Measurements from ENCODE around the gene VEGFC.

Gene VEGFC

DNA sequence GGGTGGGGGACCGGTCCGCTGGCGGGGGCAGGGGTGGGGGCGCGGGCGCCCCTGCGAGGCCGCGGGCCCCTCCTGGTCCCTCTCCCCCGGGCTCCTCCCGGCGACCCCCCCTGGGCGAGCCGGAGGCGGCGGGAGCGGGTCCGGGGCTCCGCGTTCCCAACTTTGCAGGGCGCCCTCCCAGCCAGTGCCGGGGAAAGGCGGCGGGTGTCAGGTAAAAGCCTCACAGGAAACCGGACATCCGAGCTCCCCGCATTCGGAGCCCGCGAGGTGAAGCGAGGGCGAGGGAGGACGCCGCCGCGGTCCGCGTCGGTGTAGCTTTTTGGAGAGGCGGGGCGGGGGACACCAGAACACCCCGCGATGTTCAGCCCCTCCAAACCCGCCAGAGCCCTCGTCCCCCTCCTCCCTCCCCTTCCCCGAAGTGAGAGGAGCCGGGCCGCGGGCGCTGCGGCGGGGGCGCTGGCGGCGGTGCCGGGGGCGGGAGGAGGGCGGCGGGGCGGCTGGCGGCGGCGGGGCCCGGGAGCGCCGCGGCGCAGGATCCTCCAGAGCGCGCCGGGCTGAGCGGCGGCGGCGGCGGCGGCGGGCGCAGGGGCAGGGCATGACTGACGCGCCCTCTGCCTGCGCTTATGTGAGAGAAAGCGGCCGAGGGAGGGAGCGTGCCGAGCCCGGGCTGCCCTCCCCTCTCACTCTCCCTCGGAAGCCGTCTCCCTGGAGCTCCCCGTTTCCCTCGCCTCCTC is at the start of gene VEGFC:
TSS of gene VEGFC (minus strand) at position 597 of the 734 bp plus-strand sequence. CDS start 611 bp downstream, outside the sequence.
- H3K9me3 Mint-ChIP-seq: no peaks in the 10 kb centered on the region
- no peak within 1 kb of the TSS for H3K27ac Mint-ChIP-seq
- H3K4me3 Mint-ChIP-seq: peak within 1 kb of the TSS; percentile 76
- peaks cover 44% of the 10 kb centered on the region for H3K27me3 Mint-ChIP-seq (ENCODE audit: low read depth)
- no peaks in the 10 kb centered on the region for H3K36me3 Mint-ChIP-seq (ENCODE audit: low read depth)
- peak; percentile 36 for DNase-seq (ENCODE audit: low spot score)
- H3K4me1 Mint-ChIP-seq (ENCODE audit: low read depth): peaks cover 6% of the 10 kb centered on the region

- no peaks in the 10 kb centered on the region for H3K27me3 Mint-ChIP-seq (ENCODE audit: low read depth)
Measured at GRCh38 chr4:176841711-176842112, 49.0 kb upstream of the VEGFC start.

DNA sequence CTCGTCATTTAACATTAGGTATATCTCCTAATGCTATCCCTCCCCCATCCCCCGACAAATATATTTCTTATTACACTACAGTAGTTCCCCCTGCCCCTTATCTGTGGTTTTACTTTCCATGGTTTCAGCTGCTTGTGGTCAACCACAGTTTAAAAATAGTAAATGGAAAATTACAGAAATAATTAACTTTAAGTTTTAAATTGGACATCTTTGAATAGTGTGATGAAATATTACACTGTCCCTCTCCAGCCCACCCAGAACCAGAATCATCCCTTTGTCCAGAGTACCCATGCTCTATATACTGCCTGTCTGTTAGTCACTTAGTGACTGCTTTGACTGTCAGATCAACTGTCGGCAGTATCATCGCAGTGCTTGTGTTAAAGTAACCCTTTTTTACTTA is 47.4 kb upstream of the VEGFC start:
- H3K27ac Mint-ChIP-seq: no peak overlapping the region
- no peak overlapping the region for H3K4me3 Mint-ChIP-seq
- no peaks in the 10 kb centered on the region for H3K9me3 Mint-ChIP-seq
- no peaks in the 10 kb centered on the region for H3K27me3 Mint-ChIP-seq (ENCODE audit: low read depth)
- DNase-seq (ENCODE audit: low spot score): no peak
- no peaks in the 10 kb centered on the region for H3K36me3 Mint-ChIP-seq (ENCODE audit: low read depth)
- H3K4me1 Mint-ChIP-seq (ENCODE audit: low read depth): peaks cover 4% of the 10 kb centered on the region

More at GRCh38 chr4:176841711-176842112, 49.0 kb upstream of the VEGFC start:
- no peaks in the 10 kb centered on the region for H3K9me3 Mint-ChIP-seq
- no peak overlapping the region for H3K27ac Mint-ChIP-seq
- no peak overlapping the region for H3K4me3 Mint-ChIP-seq
- peaks cover 4% of the 10 kb centered on the region for H3K4me1 Mint-ChIP-seq (ENCODE audit: low read depth)
- no peaks in the 10 kb centered on the region for H3K36me3 Mint-ChIP-seq (ENCODE audit: low read depth)
- no peak for DNase-seq (ENCODE audit: low spot score)

GRCh38 chr4:176839656-176840055 is 46.9 kb upstream of the VEGFC start:
- Mint-ChIP-seq H3K4me1 (ENCODE audit: low read depth) (peaks cover 4% of the 10 kb centered on the region), H3K9me3 (no peaks in the 10 kb centered on the region), H3K27me3 (ENCODE audit: low read depth) (no peaks in the 10 kb centered on the region), H3K27ac (no peak overlapping the region), H3K4me3 (no peak overlapping the region), H3K36me3 (ENCODE audit: low read depth) (no peaks in the 10 kb centered on the region)
- DNase-seq (ENCODE audit: low spot score): no peak

DNA sequence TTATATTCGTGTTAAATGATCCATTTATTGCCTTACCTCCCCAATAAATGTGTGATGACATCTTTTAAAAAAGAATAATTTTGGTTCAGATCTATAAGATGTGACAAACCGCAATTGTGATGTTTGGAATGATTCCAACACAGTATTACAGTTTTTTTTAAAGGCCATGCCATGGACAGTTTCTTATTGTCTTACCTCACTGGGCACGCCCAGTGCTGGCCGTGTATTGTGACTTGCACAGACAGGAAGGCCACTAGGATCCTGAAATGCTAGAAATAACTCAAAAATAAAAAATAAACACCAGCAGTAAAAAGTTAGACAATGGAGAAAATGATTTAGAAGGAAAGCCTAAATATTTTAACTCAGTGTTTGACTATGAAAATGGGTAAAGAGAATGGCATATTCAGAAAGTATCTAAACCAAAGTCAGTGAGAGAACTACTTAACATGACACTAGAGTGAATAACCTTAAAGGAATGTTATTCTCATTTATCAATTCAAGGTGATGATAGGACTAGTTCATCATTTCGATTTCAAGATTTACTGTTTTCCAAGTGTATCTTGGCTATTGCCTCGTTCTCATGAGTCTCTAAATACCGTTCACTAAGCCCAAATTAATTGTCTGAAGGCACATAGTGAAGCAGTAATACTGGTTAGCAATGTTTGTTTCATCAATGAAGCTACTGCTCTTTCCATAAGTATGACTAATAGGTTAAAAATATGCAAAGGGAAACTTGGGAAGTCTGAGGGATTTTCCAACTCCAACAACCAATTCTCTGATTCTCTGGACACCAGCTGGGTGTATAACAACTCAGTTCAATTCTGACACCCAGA is 46.1 kb upstream of the VEGFC start:
- no peaks in the 10 kb centered on the region for H3K36me3 Mint-ChIP-seq (ENCODE audit: low read depth)
- no peaks in the 10 kb centered on the region for H3K27me3 Mint-ChIP-seq (ENCODE audit: low read depth)
- H3K9me3 Mint-ChIP-seq: no peaks in the 10 kb centered on the region
- H3K4me3 Mint-ChIP-seq: no peak overlapping the region
- H3K4me1 Mint-ChIP-seq (ENCODE audit: low read depth): peaks cover 4% of the 10 kb centered on the region
- DNase-seq (ENCODE audit: low spot score): no peak
- H3K27ac Mint-ChIP-seq: no peak overlapping the region

DNA sequence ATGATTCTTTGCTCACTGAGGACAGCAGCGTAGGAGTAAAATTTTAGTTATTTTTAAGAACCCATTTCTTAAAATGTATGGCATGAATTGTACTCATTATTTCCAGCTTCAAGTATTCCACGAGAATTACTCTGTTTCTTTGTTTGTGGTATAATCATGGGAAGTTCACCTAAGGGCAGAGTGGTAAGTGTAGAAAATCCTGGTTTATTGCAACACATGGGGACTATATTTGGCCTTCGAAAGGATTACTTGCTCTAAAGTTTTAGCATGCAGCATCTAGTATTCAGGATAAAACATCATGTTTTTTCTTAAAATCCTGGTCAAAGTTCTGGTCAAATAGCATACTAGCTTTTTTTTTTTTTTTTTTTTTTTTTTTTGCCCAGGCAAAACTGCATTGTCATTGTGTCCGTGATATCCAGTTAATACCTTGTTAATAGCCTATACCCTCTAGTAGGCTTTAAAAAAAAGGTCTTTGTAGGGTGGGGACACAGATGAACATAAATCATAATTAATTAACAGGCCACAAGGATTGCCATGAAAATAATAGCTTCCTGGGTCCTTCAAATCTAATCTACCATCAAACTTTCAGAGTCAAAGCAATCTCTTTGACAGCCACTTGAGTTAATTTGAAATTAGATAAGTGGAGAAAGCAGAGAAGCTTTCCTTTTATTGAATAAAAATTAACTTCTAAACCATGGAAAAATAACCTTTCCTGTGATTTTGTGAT is 44.6 kb upstream of the VEGFC start:
- H3K36me3 Mint-ChIP-seq (ENCODE audit: low read depth): no peaks in the 10 kb centered on the region
- no peak overlapping the region for H3K27ac Mint-ChIP-seq
- DNase-seq (ENCODE audit: low spot score): no peak
- no peaks in the 10 kb centered on the region for H3K27me3 Mint-ChIP-seq (ENCODE audit: low read depth)
- H3K4me1 Mint-ChIP-seq (ENCODE audit: low read depth): peaks cover 4% of the 10 kb centered on the region
- no peak overlapping the region for H3K4me3 Mint-ChIP-seq
- H3K9me3 Mint-ChIP-seq: no peaks in the 10 kb centered on the region

DNA sequence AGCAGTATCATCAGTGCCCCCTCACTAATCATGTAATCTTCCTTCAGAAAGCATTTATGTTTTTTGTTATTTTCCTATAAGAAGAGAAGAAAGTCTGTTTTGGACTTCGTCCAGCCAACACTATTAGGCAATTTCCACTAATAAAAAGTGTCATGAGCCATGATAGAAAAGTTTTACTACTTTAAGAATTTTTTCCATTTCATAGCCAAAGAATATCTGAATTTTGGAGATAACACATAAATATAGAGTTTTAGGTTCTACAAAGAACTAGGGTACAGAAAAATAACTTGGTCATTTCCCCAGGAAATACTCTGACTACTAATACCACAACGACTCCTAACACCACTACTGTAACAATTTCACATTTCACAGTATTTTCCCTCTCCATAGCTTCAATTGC is 41.8 kb upstream of the VEGFC start:
- H3K4me3 Mint-ChIP-seq: no peak overlapping the region
- H3K36me3 Mint-ChIP-seq (ENCODE audit: low read depth): no peaks in the 10 kb centered on the region
- H3K27me3 Mint-ChIP-seq (ENCODE audit: low read depth): no peaks in the 10 kb centered on the region
- DNase-seq (ENCODE audit: low spot score): no peak
- H3K4me1 Mint-ChIP-seq (ENCODE audit: low read depth): no peaks in the 10 kb centered on the region
- H3K27ac Mint-ChIP-seq: no peak overlapping the region
- no peaks in the 10 kb centered on the region for H3K9me3 Mint-ChIP-seq

DNA sequence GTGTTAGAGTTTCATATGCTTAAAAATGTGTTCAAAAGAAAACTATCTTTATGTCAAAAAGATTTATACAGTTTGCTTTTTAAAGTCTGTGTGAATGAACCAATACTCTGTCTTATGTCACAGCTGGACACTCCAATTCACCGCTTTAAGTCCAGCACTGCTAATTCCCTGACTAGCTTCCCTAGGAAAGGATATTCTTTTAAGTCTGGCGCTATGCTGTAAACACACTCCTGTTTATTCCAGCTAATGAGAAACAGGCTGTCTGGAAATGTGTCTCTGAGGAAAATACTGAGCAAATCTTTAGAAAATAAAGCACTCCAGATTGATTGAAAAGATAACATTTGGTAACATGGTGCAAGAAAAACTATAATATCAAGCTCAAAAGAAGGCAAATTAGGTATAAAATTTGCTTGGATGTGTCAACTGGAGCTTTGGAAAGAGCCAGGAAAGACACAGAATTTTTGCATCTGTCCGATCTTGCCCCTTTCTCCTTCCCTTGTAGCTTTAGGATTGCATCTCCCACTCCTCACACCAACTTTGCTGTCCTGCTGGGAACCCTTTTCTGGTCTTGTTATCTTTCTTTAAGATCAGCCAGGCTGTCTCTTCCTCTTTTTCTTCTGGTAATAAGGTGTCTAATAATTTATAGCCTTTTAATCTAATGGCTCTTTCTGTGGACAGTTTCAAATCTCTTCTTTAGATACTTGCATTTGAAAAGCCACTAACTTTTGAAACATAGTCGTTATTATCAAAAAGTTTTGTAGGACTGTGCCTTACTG is 40.9 kb upstream of the VEGFC start:
- DNase-seq (ENCODE audit: low spot score): no peak
- no peaks in the 10 kb centered on the region for H3K27me3 Mint-ChIP-seq (ENCODE audit: low read depth)
- no peaks in the 10 kb centered on the region for H3K36me3 Mint-ChIP-seq (ENCODE audit: low read depth)
- no peaks in the 10 kb centered on the region for H3K9me3 Mint-ChIP-seq
- H3K27ac Mint-ChIP-seq: no peak overlapping the region
- no peaks in the 10 kb centered on the region for H3K4me1 Mint-ChIP-seq (ENCODE audit: low read depth)
- no peak overlapping the region for H3K4me3 Mint-ChIP-seq

DNA sequence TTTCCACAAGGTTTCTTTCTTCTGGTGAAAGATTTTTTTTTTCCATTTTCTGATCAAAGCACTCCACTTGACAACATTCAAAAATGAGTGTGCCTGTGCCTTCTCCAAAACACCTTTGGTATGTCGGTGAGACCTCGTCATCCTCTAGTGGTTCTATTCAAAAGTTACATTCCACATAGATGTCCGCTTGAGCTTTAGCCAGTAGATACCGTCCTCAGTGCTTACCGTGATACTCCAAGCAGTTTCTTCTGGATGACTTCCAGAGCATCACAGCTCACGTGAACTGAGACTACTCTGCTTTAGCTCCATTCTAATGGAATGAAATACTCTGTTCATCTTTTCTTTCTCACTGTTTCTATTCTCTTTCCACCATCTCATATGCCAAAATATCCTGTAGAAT is 38.2 kb upstream of the VEGFC start:
- H3K4me1 Mint-ChIP-seq (ENCODE audit: low read depth): no peaks in the 10 kb centered on the region
- no peaks in the 10 kb centered on the region for H3K36me3 Mint-ChIP-seq (ENCODE audit: low read depth)
- no peak overlapping the region for H3K27ac Mint-ChIP-seq
- H3K9me3 Mint-ChIP-seq: no peaks in the 10 kb centered on the region
- DNase-seq (ENCODE audit: low spot score): no peak
- no peak overlapping the region for H3K4me3 Mint-ChIP-seq
- no peaks in the 10 kb centered on the region for H3K27me3 Mint-ChIP-seq (ENCODE audit: low read depth)

GRCh38 chr4:176825586-176825985 is 32.9 kb upstream of the VEGFC start:
- Mint-ChIP-seq H3K27ac (no peak overlapping the region), H3K36me3 (ENCODE audit: low read depth) (no peaks in the 10 kb centered on the region), H3K27me3 (ENCODE audit: low read depth) (no peaks in the 10 kb centered on the region), H3K9me3 (no peaks in the 10 kb centered on the region), H3K4me1 (ENCODE audit: low read depth) (no peaks in the 10 kb centered on the region), H3K4me3 (no peak overlapping the region)
- no peak for DNase-seq (ENCODE audit: low spot score)

DNA sequence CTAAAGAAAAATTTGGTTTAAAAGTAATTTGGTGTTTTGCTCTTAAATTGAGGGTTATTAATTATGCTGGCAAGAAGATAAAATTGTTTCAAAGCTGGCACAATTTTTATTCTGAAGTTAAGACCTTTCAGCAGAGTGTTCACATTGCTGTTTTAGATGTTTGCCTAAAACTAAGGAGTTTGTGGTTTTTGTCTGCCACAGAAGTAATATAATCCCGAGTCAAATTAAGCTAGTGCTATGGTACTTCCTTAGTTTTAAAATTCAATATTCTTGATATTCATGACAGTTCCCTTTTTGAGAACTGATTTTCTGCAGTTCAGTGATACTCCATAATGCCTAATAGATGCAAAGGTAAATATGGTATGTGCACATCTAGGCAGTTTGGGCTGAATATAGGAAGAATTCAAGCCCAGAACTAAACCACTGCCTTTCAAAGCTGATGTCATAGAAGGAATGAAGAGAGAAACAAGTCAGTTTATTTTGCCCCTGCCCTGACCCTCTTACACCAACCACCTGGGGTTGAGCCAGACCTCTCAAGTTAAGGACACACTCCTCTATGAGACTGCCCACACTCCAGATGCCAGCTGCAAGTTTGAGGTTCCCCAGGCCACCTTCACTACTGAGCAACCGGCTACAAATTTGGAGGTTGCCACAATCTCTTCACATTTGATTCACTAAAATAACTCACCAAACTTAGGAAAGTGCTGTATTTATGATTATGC is 32.1 kb upstream of the VEGFC start:
- H3K9me3 Mint-ChIP-seq: no peaks in the 10 kb centered on the region
- H3K36me3 Mint-ChIP-seq (ENCODE audit: low read depth): no peaks in the 10 kb centered on the region
- H3K27me3 Mint-ChIP-seq (ENCODE audit: low read depth): no peaks in the 10 kb centered on the region
- no peaks in the 10 kb centered on the region for H3K4me1 Mint-ChIP-seq (ENCODE audit: low read depth)
- H3K27ac Mint-ChIP-seq: no peak overlapping the region
- H3K4me3 Mint-ChIP-seq: no peak overlapping the region
- no peak for DNase-seq (ENCODE audit: low spot score)

DNA sequence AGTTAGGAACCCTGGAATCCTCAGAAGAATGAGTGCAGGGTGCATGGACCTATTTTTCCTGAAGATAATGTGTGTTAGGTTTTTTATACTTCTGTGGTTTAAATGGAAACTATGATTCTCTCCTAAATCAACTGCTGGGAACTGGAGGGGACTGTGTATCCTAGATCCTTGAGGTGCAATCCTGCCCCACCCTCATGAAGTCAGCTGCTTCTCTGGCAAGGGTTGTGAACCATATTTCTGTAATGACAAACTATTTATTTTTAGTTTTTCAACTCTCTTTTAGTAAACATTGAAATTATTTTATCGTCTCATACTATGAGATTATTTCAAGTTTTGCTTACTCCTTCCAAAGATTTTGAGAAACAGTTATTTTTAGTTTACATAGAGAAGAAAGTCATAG is 25.8 kb upstream of the VEGFC start:
- Mint-ChIP-seq H3K4me1 (ENCODE audit: low read depth) (no peaks in the 10 kb centered on the region), H3K9me3 (no peaks in the 10 kb centered on the region), H3K27ac (no peak overlapping the region), H3K4me3 (no peak overlapping the region), H3K36me3 (ENCODE audit: low read depth) (no peaks in the 10 kb centered on the region), H3K27me3 (ENCODE audit: low read depth) (no peaks in the 10 kb centered on the region)
- no peak for DNase-seq (ENCODE audit: low spot score)

DNA sequence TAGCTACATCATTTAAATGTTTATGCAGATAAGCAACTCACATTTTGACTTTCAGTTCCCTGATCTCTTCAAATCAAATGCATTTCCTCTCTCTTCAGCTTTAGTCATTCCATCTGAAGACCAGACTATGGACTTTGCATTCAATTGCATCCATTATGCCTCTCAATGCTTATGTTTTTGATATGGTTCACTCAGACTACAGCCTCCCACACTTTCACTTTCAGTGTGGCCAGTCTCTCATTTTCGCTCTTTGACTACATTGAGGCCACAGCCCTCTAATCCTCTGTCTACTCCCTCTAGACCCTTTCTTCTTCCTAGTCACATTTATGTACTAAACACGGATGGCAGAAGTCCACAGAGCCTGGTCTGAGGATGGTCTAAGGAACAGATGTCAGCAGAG is 24.5 kb upstream of the VEGFC start:
- H3K27ac Mint-ChIP-seq: no peak overlapping the region
- DNase-seq (ENCODE audit: low spot score): no peak
- H3K27me3 Mint-ChIP-seq (ENCODE audit: low read depth): no peaks in the 10 kb centered on the region
- H3K9me3 Mint-ChIP-seq: no peaks in the 10 kb centered on the region
- H3K4me1 Mint-ChIP-seq (ENCODE audit: low read depth): no peaks in the 10 kb centered on the region
- no peak overlapping the region for H3K4me3 Mint-ChIP-seq
- H3K36me3 Mint-ChIP-seq (ENCODE audit: low read depth): no peaks in the 10 kb centered on the region

All from T-helper 2 cell treated with Interferon-gamma antibody and Interleukin-4, amounts not matched to agents 5 μg/mL and 100 μg/mL, for 36 hours (primary cell).